HG03439 (cell line): ENCODE measurements around the gene PRDX3.
"Not testable (repeated sequence)": the region's sequence is repeated elsewhere in the genome, so short reads cannot be mapped to it uniquely, and the experiment has no call there.

Experiments used
- ATAC-seq: cut with Tn5 transposase; IDR thresholded peaks from one replicate; pipeline ENCODE4 v1.9.1; 2021; ENCODE audit warnings: mild to moderate bottlenecking, moderate library complexity; ENCODE audit not compliant: unreplicated experiment

PRDX3 gene

DNA sequence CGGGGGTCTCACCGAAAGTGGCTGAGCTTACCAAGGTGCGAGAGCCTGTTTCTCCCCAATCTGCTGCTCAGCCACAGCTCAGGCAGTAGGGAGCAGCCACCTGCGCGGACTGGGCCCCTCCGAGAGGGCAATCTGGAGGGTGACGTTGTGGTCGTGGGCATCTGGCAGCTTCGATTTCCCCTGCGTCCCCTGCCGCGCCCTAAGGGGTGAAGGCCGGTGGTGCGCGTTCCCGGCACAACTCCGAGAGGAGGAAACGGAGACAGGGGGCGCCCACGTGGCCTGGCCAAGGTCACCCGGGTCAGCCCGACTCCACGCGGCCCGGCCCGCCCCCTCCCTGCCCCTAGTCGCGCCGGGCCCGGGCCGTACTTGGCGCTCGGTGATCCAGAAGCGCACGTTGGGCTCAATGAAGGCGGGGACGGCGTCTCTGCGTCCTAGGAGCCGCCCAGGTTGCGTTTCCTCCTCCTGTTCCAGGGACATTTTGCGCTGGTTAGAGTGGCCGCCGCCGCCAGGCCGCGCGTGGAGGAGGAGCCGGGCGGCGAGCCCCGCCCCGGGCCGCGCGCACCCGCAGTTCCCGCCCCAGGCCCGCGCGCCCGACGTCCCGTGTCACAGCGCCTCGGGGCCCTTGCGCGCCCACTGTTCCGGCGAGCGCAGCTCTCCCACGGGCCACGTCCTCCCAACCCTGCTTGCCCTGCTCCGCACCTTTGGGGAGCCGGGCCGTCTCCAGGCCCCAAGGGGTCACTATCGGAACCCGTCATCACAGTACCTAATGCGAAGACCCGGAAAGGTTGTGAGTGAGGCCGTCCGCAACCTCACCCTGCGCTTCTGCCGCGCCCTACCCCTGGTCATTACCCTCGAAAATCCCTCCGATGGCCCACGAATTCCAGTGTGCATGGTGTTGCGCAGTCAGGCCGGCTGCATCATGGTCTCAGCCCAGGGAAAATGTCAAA, 13.2 kb downstream of the PRDX3 start, which contains the start of gene SFXN4:
TSS of gene SFXN4 (minus strand) at position 544 of the 947 bp plus-strand sequence. CDS start at position 477, 67 bp downstream.
- peak; percentile 82 for ATAC-seq

GRCh38 chr10:119162452-119163092, 16.0 kb downstream of the PRDX3 start:
- no peak for ATAC-seq

DNA sequence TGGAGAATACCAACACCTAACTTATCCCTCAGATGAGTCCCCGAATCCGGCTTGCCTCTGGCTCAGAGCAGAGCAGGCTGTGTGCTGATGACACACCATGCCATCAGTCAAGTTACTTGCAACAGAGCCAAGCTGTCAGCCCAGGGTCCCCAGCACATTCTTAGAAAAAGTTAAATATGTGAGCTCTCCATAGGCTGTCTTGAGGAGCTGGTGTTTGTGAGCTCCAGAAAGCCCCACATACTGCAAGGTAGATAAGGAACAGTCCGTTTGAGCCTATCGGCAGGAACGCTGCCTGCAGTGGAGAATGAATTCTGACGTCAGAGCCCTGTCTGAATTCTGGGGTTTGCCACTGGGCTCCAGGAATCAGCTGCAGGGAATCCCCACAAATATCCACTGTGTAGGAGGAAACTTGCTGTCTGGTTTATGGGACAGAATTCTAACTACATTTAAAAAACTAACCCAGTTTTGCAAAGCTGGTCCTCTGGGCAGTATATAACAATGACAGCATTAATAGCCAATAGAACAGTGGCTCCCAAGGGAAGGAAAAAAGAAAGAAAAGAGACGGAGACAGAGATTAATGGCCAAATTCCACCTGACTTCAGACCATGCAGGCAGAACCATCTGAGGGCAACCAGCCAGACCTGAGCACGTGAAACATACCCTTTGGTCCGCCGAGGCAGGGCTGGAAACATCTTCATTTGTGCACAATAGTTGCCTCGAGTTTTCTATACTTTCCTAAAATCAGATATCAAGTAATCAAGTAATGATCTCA, 16.7 kb downstream of the PRDX3 start:
- ATAC-seq, result no peak

- ATAC-seq, result no peak
These were observed 19.3 kb downstream of the PRDX3 start for GRCh38 chr10:119159332-119159731.

- ATAC-seq, result no peak
These were observed 25.0 kb downstream of the PRDX3 start for GRCh38 chr10:119153661-119154060.

GRCh38 chr10:119153041-119153440, 25.6 kb downstream of the PRDX3 start:
- ATAC-seq, result no peak

GRCh38 chr10:119151601-119152000, 27.0 kb downstream of the PRDX3 start:
- not testable (repeated sequence) for ATAC-seq

GRCh38 chr10:119149729-119150128, 28.9 kb downstream of the PRDX3 start:
- no peak for ATAC-seq

DNA sequence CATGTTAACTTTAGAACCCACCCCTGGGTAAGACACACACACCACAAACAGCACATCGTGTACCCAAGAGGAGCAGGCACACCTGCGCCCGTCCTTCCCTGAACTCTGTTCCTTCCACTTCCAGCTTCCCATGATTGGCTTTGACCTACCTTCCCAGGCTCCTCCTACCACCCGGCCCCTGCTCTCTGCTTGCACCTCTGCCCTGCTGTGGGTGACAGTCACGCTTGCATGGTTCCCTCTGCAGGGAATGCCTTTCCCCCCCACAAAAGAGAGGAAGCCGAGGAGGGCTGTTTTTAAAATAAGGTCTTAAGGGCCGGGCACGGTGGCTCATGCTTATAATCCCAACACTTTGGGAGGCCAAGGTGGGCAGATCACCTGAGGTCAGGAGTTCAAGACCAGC, 29.5 kb downstream of the PRDX3 start:
- no peak for ATAC-seq

DNA sequence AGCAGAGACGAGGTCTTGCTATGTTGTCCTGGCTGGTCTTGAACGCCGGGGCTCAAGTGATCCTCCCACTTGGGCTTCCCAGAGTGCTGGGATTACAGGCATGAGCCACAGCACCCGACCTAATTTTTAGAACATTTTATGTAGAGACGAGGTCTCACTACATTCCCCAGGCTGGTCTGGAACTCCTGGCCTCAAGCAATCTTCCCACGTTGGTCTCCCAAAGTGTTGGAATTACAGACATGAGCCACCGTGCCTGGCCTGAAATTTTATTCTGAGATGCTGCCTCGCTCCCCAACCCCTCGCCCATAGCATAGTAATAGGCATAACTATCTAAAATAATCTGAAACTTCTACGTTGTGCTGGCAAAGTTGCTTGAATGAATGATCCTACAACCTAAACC, 35.0 kb downstream of the PRDX3 start:
- no peak for ATAC-seq

- ATAC-seq, result no peak
These were observed 37.9 kb downstream of the PRDX3 start for GRCh38 chr10:119140603-119141245.

GRCh38 chr10:119139464-119140067, 39.0 kb downstream of the PRDX3 start:
- ATAC-seq, result no peak

DNA sequence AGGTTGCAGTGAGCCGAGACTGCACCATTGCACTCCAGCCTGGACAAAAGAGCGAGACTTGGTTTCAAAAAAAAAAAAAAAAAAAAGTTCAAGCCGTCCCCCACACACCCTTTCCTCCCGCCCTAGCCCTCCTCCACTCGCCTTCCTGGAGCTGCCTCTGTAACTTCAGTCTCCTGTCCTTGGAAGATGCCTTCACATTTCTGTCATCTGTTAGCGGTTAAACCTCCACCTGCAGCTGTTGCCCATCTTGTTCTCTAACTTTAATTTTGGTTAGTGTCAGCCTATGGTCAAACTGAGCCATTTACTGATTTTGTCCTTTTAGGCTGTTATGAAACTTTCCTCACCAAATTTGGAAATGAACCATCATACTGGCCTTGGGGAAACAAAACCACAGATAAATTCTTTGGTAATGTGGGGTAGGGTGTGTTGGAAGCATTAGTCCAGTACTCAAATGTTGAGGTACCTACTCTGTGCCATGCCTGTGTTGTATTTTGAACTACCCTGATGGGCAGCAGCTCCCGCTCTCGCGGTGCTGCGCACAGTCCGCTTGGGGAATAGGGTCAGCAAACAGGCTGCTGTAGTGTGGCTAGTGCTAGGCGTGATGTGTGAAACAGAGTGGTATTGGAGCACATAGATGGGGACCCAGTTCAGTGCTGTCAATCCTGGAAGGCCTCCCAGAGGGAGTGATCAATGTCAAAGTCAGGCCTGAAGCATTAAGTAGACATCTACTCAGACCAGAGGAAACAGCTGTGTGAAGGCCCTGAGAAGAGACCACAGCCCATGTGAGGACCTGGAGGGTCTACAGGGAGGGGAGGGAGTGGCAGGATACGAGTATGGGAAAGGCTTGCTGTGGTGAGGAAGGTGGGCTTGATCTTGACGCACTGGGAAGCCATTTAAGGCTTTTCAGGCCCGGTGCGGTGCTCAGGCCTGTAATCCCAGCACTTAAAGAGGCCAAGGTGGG, 40.0 kb downstream of the PRDX3 start:
- ATAC-seq, result no peak

DNA sequence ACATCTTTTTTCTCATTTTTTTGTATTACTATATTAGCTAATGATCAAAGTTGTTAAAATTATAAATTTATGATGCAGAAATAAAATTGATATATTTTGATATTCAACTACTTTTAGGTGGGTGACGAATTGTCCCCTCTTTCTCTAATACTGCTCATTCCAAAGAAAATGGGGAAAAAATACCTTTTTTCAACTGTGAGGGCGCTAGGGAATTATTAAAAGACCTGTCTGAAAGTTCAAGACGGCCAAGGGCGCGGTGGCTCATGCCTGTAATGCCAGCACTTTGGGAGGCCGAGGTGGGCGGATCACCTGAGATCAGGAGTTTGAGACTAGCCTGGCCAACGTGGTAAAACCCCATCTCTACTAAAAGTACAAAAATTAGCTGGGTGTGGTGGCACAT, 40.7 kb downstream of the PRDX3 start:
- ATAC-seq, result not testable (repeated sequence)

GRCh38 chr10:119136084-119136483, 42.5 kb downstream of the PRDX3 start:
- no peak for ATAC-seq

GRCh38 chr10:119135513-119135881, 43.1 kb downstream of the PRDX3 start:
- no peak for ATAC-seq

- no peak for ATAC-seq
These were observed 44.7 kb downstream of the PRDX3 start for GRCh38 chr10:119133949-119134348.

DNA sequence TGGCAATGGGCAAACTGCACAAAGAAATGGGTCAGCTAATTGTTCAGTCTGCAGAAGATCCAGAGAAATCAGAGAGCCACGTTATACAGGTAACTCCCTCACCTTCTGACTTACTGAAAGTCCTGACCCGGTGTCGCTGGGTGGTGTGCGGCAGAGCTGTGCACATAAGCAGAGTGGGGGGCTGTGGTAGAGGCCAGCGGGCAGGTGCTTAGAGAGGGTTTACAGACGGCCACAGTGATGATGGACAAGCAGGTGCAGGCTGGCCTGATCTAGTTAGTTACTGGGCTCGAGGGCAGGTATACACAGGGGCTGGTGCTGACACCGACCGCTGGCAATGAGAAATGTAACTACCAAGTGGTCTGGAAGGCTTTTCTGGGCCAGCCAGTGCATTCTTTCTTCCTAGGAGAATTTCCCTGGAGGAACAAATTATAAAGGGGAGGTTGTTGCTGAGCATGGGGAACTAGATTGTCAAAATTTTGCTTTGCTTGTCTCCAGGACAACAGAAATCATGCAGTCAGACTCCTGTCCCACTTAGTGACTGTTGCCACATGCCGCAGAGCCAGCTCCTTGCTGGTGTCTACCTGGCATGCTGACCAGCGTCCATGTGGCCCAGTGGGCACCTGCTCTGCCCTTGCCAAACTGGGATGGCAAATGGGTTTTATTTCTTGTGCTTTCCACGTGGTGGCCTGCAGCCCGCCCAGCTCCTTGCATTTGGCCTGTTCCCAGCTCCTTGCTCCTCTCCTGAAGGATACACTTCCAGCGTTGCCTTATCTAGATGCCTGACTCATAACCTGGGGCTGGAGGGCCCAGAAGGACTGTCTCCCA, 45.9 kb downstream of the PRDX3 start:
- ATAC-seq, result no peak
